ENCODE measurements around the gene PLXNA3.
"Not testable (repeated sequence)": the region's sequence is repeated elsewhere in the genome, so short reads cannot be mapped to it uniquely, and the experiment has no call there.

The PLXNA3 gene

GRCh38 chrX:154501423-154501822 lies 43.3 kb downstream of the PLXNA3 start:
- not testable (repeated sequence) for DNase-seq (ENCODE audit: low read depth in 2 of 2)

- no peak for DNase-seq (ENCODE audit: low read depth in 2 of 2)
Observed at GRCh38 chrX:154502098-154502497, 44.0 kb downstream of the PLXNA3 start.

GRCh38 chrX:154502989-154503388 lies 44.9 kb downstream of the PLXNA3 start:
- DNase-seq (ENCODE audit: low read depth in 2 of 2), result no peak

GRCh38 chrX:154505734-154506133 lies 47.7 kb downstream of the PLXNA3 start:
- DNase-seq (ENCODE audit: low read depth in 2 of 2), result no peak

GRCh38 chrX:154506483-154507332 lies 48.6 kb downstream of the PLXNA3 start:
- no peak for DNase-seq (ENCODE audit: low read depth in 2 of 2)

DNA sequence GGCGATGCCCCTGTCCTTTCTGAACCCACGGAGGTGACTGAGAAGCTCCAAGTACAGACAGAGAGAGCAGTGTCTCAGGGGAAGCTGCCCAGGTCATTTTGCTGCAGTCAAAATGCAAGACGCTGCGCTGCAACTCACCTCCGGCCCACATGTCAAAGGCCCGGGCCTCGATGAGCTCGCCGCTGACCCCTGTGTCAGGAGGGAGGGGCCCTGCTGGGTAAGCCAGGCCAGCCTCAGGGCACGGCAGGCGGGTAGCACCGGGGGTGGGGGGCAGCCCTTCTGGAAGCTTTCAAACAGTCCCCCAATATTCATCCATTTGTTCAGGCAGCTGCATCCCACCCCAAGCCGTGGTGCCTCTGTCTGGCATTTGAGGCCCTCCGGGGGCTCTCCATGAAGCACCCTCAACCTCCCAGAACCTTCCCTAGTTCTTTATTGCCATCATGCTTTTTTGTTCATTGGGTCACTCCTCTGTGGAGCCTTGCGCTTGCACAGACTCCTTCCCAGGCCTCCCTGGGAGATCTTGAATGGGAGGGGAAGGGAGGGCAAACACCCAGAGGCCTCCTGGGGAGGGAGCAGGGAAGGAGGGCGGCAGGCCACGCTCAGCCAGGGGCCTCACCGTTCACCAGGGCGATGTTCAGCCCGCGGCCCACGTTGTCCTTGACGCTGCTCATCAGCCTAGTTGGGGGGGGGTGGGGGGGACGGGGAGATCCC lies 49.7 kb downstream of the PLXNA3 start:
- DNase-seq (ENCODE audit: low read depth in 2 of 2), result no peak

DNA sequence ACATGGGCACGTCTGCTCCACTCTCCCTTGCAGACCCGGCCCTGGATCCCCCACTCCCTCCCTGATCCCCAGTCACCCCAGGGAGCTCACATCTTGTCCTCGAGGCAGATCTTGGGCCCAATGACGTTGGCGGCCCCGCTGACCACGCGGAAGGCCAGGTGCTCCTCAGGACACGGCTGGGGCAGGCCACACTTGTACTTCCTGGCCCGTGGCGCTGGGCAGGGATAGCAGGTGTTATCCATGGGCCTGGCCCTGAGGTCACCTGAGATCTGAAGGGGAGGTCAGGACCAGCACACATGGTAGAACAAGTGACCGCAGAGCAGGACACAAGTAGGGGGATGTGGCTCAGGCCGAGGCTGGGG lies 50.3 kb downstream of the PLXNA3 start:
- DNase-seq (ENCODE audit: low read depth in 2 of 2), result no peak

GRCh38 chrX:154509455-154509854 lies 51.4 kb downstream of the PLXNA3 start:
- no peak for DNase-seq (ENCODE audit: low read depth in 2 of 2)

GRCh38 chrX:154511761-154512160 lies 53.7 kb downstream of the PLXNA3 start:
- no peak for DNase-seq (ENCODE audit: low read depth in 2 of 2)

GRCh38 chrX:154512879-154513553 lies 54.9 kb downstream of the PLXNA3 start:
- DNase-seq (ENCODE audit: low read depth in 2 of 2), result no peak

- no peak for DNase-seq (ENCODE audit: low read depth in 2 of 2)
Observed at GRCh38 chrX:154513716-154514115, 55.6 kb downstream of the PLXNA3 start.

- DNase-seq (ENCODE audit: low read depth in 2 of 2), result no peak
Observed at GRCh38 chrX:154515090-154515965, 57.2 kb downstream of the PLXNA3 start.

- DNase-seq (ENCODE audit: low read depth in 2 of 2), result peak; percentile 89
Observed at GRCh38 chrX:154515966-154516655, 58.0 kb downstream of the PLXNA3 start, which contains the start of gene FAM3A. Gene FAM3A, minus strand, starts transcription at chrX:154516232. Its CDS starts 460 bp downstream, at chrX:154515772.

- no peak for DNase-seq (ENCODE audit: low read depth in 2 of 2)
Observed at GRCh38 chrX:154516656-154517100, 58.6 kb downstream of the PLXNA3 start.

GRCh38 chrX:154517101-154517781 lies 59.2 kb downstream of the PLXNA3 start:
- no peak for DNase-seq (ENCODE audit: low read depth in 2 of 2)

- DNase-seq (ENCODE audit: low read depth in 2 of 2), result no peak
Observed at GRCh38 chrX:154519389-154519788, 61.3 kb downstream of the PLXNA3 start.

DNA sequence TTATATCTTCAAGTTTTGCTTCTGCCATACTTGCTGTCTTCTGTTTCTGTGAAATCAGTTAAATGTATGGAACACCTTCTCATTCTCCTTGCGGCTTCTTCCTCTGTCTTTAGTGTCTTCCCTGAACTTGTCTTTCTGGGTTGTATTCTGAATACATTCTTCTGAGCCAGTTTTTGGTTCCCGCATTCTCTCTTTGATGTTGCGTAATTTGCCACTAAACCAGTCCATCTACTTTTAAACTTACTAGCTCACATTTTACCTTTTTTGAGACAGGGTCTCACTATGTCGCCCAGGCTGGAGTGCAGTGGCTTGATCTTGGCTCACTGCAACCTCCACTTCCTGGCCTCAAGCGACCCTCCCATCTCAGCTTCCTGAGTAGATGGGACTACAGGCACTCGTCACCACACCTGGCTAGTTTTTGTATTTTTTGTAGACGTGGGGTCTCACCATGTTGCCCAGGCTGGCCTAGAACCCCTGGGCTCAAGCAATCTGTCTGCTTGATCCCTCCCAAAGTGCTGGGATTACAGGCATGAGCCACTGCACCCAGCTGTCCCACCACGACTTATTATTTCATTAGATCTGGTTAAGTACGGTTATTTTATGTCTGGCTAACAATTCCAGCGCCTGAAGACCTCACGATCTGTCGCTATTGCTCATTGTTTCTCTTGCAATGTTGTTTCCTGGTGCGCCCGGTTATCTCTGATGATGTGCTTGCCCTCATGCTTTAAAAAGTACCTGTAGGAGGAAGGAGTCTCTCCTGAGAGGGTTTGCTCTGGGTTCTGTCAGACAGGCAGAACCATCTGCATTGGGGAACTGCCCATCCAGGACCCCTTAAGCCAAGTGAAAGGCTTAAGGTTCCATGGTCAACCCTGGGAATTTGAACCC lies 67.8 kb downstream of the PLXNA3 start:
- no peak for DNase-seq (ENCODE audit: low read depth in 2 of 2)

GRCh38 chrX:154526901-154527675 lies 69.0 kb downstream of the PLXNA3 start:
- DNase-seq (ENCODE audit: low read depth in 2 of 2), result peak in 1 of 2 donors; percentile 33

Data from stimulated activated CD8-positive, alpha-beta memory T cell treated with anti-CD3 and anti-CD28 coated beads, Interleukin-2, amount 100 ng/mL, for 48 hours (primary cell).